Measurements from ENCODE around the gene RASGRP4.

GRCh38 chr19:38469151-38469550 is 43.1 kb upstream of the RASGRP4 start:
- TF ChIP-seq CTCF (conservative IDR thresholded peaks at IDR 0.05; ENCODE audit: low read length) (no peak), EZH2phosphoT487 (IDR thresholded peaks at IDR 0.05; ENCODE audit: borderline replicate concordance) (no peak)
